ENCODE measurements around the gene MT1M. TPM values are rescaled to one million over a fixed set of nuclear protein-coding genes. Genes with fewer than 3 reads are reported as not detected.

The MT1M gene
- total and polyA plus RNA-seq, 10 of the 15 experiments (the other 5 are each of a cell fraction or from before 2014, with no cell fraction given), result not detected

DNA sequence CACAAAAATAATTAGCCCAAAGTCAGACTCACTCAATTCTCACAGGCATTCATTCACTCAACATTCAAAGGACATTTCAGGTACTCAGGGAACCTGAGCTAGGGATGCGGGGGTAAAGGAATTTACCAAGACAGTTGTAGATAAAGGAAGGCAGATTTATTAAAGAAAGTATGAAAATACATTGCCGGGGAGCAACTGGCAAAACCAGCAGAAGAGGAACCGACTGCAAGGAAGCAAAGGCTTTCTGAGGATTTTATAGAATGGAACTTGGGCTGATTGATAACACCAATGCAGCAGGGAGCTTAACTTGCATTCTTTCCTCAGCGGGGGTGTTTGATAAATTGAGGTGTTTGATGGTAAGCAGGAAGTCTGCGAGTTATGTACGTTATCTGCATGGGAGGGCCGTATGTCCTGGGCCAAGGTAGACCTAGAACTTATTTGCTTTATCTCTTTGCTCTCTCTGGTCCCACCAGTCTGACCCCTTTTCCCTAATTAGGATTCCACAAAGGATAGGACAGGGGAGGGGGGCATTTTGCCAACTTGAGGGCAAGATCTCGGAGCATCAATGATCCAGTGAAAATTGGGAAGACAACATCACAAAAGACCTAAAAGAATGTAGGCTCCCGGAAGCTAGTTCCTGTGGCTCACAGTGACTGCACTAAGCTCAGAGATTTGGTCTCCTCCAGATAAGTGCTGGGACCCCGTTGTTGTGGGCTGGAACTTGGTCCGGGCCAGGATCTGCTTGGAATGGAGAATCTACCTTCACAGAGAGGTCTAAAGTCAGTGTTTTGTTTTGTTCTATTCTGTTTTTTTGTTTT is 48.9 kb upstream of the MT1M start:
- no peak for TF ChIP-seq RB1 (IDR thresholded peaks at IDR 0.05; ENCODE audit: borderline replicate concordance)
- WGBS (ENCODE audit: insufficient coverage, insufficient replicate concordance, low lambda C conversion rate, missing lambda C conversion rate), result 27% methylated on average over 10 of the region's 11 CpGs

GRCh38 chr16:56584276-56584675 is 48.2 kb upstream of the MT1M start:
- no peak overlapping the region for H3K9ac ChIP-seq (ENCODE audit: control insufficient read depth, insufficient read depth, low read length)
- TF ChIP-seq IKZF1 (conservative IDR thresholded peaks at IDR 0.05) (no peak), ATF7 (IDR thresholded peaks at IDR 0.05; ENCODE audit: low read depth) (no peak), ZSCAN29 (IDR thresholded peaks at IDR 0.05) (no peak), DPF2 (IDR thresholded peaks at IDR 0.05) (no peak), ZZZ3 (IDR thresholded peaks at IDR 0.05; ENCODE audit: control insufficient read depth, insufficient read length, low read depth) (no peak)
- ATAC-seq, result no peak
- H3K4me2 ChIP-seq (ENCODE audit: control insufficient read depth, insufficient read depth), result no peak overlapping the region
- DNase-seq (ENCODE audit: low read depth, low spot score), result no peak
- SMC1A ChIA-PET (ENCODE audit: uncharacterized antibody, unreplicated experiment), result interaction anchor here (0.6 to 1.6 kb wide), 2 partner anchors 13 to 118 kb away, joined by 3 to 4 read pairs; no protein-coding TSS in a partner anchor
- H3K4me1 ChIP-seq (ENCODE audit: control insufficient read depth, insufficient read depth, low read length), result no peaks in the 10 kb centered on the region
- H3K27me3 ChIP-seq (replicated peaks in 1 of 2; ENCODE audit: control insufficient read depth in 2 of 2, insufficient read depth in 2 of 2, low read length in 1 of 2), result peaks cover 2 to 4% of the 10 kb centered on the region in 2 experiments; a peak in 3 of 4 replicates
- H4K20me1 ChIP-seq (ENCODE audit: control insufficient read depth, insufficient read depth), result no peaks in the 10 kb centered on the region
- RAD21 ChIA-PET (ENCODE audit: unreplicated experiment), result no interaction called here
- no peaks in the 10 kb centered on the region for H3K36me3 ChIP-seq (ENCODE audit: control insufficient read depth in 2 of 2, insufficient read depth in 2 of 2, low read length in 1 of 2)
- in situ Hi-C loops (cut with MboI), result no loop called here
- BruUV-seq (replicated peaks), result no TSS peak
- 43% methylated on average over 11 of the region's 11 CpGs for WGBS (ENCODE audit: insufficient coverage, insufficient replicate concordance, low lambda C conversion rate, missing lambda C conversion rate)
- intact Hi-C loops (cut with micrococcal nuclease; ENCODE audit: unreplicated experiment), result no loop called here
- H3K9me3 ChIP-seq (replicated peaks; ENCODE audit: control insufficient read depth, insufficient read depth, low read length), result no peaks in the 10 kb centered on the region
- POLR2A ChIA-PET, result no interaction called here
- H3K79me2 ChIP-seq (ENCODE audit: control insufficient read depth, insufficient read depth, low read length), result no peaks in the 10 kb centered on the region
- no peak overlapping the region for H3K27ac ChIP-seq (ENCODE audit: control insufficient read depth, insufficient read depth)
- FAIRE-seq, result no peak
- CTCF ChIA-PET, result no interaction called here
- no peak overlapping the region for H3K4me3 ChIP-seq
- H2AFZ ChIP-seq (ENCODE audit: control insufficient read depth, low read depth, low read length), result no peak overlapping the region

More for the DNA sequence above, 48.9 kb upstream of the MT1M start:
- Histone ChIP-seq H3K27ac (ENCODE audit: control insufficient read depth, insufficient read depth) (no peak overlapping the region), H2AFZ (ENCODE audit: control insufficient read depth, low read depth, low read length) (no peak overlapping the region), H4K20me1 (ENCODE audit: control insufficient read depth, insufficient read depth) (no peaks in the 10 kb centered on the region), H3K9me3 (replicated peaks; ENCODE audit: control insufficient read depth, insufficient read depth, low read length) (no peaks in the 10 kb centered on the region), H3K4me1 (ENCODE audit: control insufficient read depth, insufficient read depth, low read length) (no peaks in the 10 kb centered on the region), H3K27me3 (replicated peaks in 1 of 2; ENCODE audit: control insufficient read depth in 2 of 2, insufficient read depth in 2 of 2, low read length in 1 of 2) (peaks cover 2 to 4% of the 10 kb centered on the region in 2 experiments; a peak in 1 of 4 replicates), H3K4me3 (no peak overlapping the region), H3K36me3 (ENCODE audit: control insufficient read depth in 2 of 2, insufficient read depth in 2 of 2, low read length in 1 of 2) (no peaks in the 10 kb centered on the region), H3K4me2 (ENCODE audit: control insufficient read depth, insufficient read depth) (no peak overlapping the region), H3K79me2 (ENCODE audit: control insufficient read depth, insufficient read depth, low read length) (no peaks in the 10 kb centered on the region), H3K9ac (ENCODE audit: control insufficient read depth, insufficient read depth, low read length) (no peak overlapping the region)
- BruUV-seq (replicated peaks), result no TSS peak
- POLR2A ChIA-PET, result no interaction called here
- SMC1A ChIA-PET (ENCODE audit: uncharacterized antibody, unreplicated experiment), result interaction anchor here (1.6 kb wide), 1 partner anchor 119 kb away, joined by 4 read pairs; no protein-coding TSS in a partner anchor
- CTCF ChIA-PET, result interaction anchor here (1.5 to 2.2 kb wide), 4 partner anchors 8 to 118 kb away, joined by 3 to 10 read pairs (median 6); no protein-coding TSS in a partner anchor
- FAIRE-seq (no peak), ATAC-seq (no peak), DNase-seq (ENCODE audit: low read depth, low spot score) (no peak)
- in situ Hi-C loops (cut with MboI), result no loop called here
- RAD21 ChIA-PET (ENCODE audit: unreplicated experiment), result interaction anchor here (1.9 kb wide), 1 partner anchor 17 kb away, joined by 5 read pairs; no protein-coding TSS in a partner anchor
- intact Hi-C loops (cut with micrococcal nuclease; ENCODE audit: unreplicated experiment), result no loop called here
